ENCODE data around the gene CXCL17. TPM values are rescaled to one million over a fixed set of nuclear protein-coding genes. Genes with fewer than 3 reads are reported as not detected.

Gene CXCL17
- total RNA-seq, 1 donor from 2014 or later, result 159 TPM

- ATAC-seq, result no peak
- DNase-seq, result no peak
- intact Hi-C loops (cut with DNase I), result no loop called here
- H3K27me3 ChIP-seq (ENCODE audit: low read depth), result no peaks in the 10 kb centered on the region
- peaks cover 5% of the 10 kb centered on the region for H3K4me1 ChIP-seq
- no peak for TF ChIP-seq CTCF (IDR thresholded peaks at IDR 0.05)
- H3K36me3 ChIP-seq, result no peaks in the 10 kb centered on the region
- H3K4me3 ChIP-seq, result no peak overlapping the region
- no peaks in the 10 kb centered on the region for H3K9me3 ChIP-seq
- H3K27ac ChIP-seq, result no peak overlapping the region
These were observed 32.6 kb upstream of the CXCL17 start for GRCh38 chr19:42475366-42475765.

GRCh38 chr19:42474743-42475142 is 32.0 kb upstream of the CXCL17 start:
- TF ChIP-seq CTCF (IDR thresholded peaks at IDR 0.05), result no peak
- intact Hi-C loops (cut with DNase I), result no loop called here

GRCh38 chr19:42473686-42474085 is 30.9 kb upstream of the CXCL17 start:
- ATAC-seq (no peak), DNase-seq (no peak)
- Histone ChIP-seq H3K27me3 (ENCODE audit: low read depth) (no peaks in the 10 kb centered on the region), H3K9me3 (no peaks in the 10 kb centered on the region), H3K27ac (no peak overlapping the region), H3K4me1 (no peaks in the 10 kb centered on the region), H3K4me3 (no peak overlapping the region), H3K36me3 (no peaks in the 10 kb centered on the region)
- TF ChIP-seq CTCF (IDR thresholded peaks at IDR 0.05), result no peak
- intact Hi-C loops (cut with DNase I), result no loop called here

More at GRCh38 chr19:42474743-42475142, 32.0 kb upstream of the CXCL17 start:
- Histone ChIP-seq H3K27me3 (ENCODE audit: low read depth) (no peaks in the 10 kb centered on the region), H3K4me3 (no peak overlapping the region), H3K9me3 (no peaks in the 10 kb centered on the region), H3K4me1 (no peaks in the 10 kb centered on the region), H3K27ac (no peak overlapping the region), H3K36me3 (no peaks in the 10 kb centered on the region)
- ATAC-seq (no peak), DNase-seq (no peak)

- no peak for ATAC-seq
These were observed 29.8 kb upstream of the CXCL17 start for GRCh38 chr19:42472402-42473147.

GRCh38 chr19:42471554-42472249 is 29.0 kb upstream of the CXCL17 start:
- no peak overlapping the region for H3K27ac ChIP-seq
- no peak overlapping the region for H3K4me3 ChIP-seq
- ATAC-seq (peak; percentile 19 to 48), DNase-seq (no peak)
- H3K36me3 ChIP-seq, result no peaks in the 10 kb centered on the region
- H3K4me1 ChIP-seq, result peaks cover 5% of the 10 kb centered on the region
- no peaks in the 10 kb centered on the region for H3K9me3 ChIP-seq
- H3K27me3 ChIP-seq (ENCODE audit: low read depth), result no peaks in the 10 kb centered on the region
- no peak for TF ChIP-seq CTCF (IDR thresholded peaks at IDR 0.05)
- intact Hi-C loops (cut with DNase I), result no loop called here

More at GRCh38 chr19:42472402-42473147, 29.8 kb upstream of the CXCL17 start:
- H3K36me3 ChIP-seq, result no peaks in the 10 kb centered on the region
- no peak for TF ChIP-seq CTCF (IDR thresholded peaks at IDR 0.05)
- no peak overlapping the region for H3K27ac ChIP-seq
- H3K27me3 ChIP-seq (ENCODE audit: low read depth), result no peaks in the 10 kb centered on the region
- no peak overlapping the region for H3K4me3 ChIP-seq
- H3K4me1 ChIP-seq, result peaks cover under 1% of the 10 kb centered on the region
- H3K9me3 ChIP-seq, result no peaks in the 10 kb centered on the region
- intact Hi-C loops (cut with DNase I), result no loop called here
- DNase-seq, result no peak
